ENCODE results near the gene CENPX.

Gene CENPX

GRCh38 chr17:81968850-81969812 lies 53.5 kb downstream of the CENPX start:
- FAIRE-seq (no peak), DNase-seq (ENCODE audit: insufficient read length) (no peak)
- TF ChIP-seq TAF1 (IDR thresholded peaks at IDR 0.05; ENCODE audit: borderline replicate concordance, low read depth, low read length) (no peak), POLR2A (IDR thresholded peaks at IDR 0.05; ENCODE audit: low read depth, low read length) (no peak), POLR2AphosphoS5 (IDR thresholded peaks at IDR 0.05; ENCODE audit: low read depth, low read length) (no peak)
